LNCAP (cell line): ENCODE measurements around the gene SPACA9.

ENCODE experiments used
- CTCF ChIP-seq: fragments of 450-650 bp; IDR thresholded peaks from 2 replicates; pipeline ENCODE4 v1.5.1; 2017; ENCODE audit warnings: mild to moderate bottlenecking

The SPACA9 gene

DNA sequence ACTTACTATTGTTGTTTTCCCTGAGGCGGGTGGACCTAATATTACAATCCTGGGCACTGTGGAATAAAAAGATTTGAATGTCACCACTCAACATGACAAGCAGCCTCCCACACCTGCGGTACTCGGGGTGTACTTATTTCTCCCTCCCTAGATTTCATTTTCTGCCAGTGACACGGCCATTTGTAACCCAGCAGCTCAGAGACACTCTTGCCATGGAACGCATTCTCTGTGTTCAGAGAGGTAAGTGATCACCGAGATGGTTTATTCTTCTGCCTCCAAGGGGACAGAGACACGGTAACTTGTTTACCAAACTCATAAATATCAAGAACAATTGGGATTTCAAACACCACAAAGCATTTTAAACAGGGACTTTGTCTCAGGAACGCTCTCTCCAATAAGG is 11.8 kb upstream of the SPACA9 start:
- no peak for TF ChIP-seq CTCF

DNA sequence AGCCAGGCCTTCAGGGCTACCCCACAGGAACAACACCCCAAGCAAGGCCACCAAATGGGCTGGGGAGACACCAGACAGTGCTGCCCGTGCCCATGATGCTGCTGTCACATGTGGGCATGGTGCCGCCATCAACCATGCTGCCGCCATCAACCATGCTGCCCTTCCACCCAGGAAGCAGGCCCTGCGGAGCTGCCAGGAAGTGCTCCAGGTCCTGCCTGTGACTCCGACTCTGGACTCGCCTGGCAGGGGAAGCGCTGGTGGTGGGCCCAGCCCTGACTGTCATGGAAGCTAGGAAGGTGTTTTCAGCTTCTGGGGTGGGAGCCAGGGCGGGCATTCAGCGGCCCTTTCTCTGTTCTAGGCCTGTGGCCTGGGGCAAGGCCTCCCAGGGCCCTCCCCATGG is 9.4 kb upstream of the SPACA9 start:
- TF ChIP-seq CTCF = no peak

- no peak for TF ChIP-seq CTCF
These were observed 5.3 kb upstream of the SPACA9 start for GRCh38 chr9:132873403-132873802.

DNA sequence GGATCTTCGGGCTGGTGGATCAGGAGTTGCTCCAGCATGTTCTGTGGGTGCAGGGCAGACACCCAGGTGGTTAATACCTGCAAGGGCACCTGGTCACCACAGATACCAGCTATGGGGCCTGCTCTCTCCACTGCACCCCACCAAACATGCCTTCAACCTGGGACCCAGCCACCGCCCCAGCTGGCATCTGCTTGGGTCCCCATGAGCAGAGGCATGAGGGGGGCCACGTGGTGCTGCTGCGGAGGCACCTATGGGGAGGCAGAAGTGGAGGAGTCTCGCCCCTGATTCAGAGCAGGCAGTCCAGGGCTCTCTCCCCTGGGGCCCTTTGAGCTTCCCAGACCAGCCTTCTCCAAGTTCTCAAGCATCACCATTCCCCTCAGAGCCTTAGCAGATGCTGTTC is 3.5 kb upstream of the SPACA9 start:
- TF ChIP-seq CTCF = no peak

DNA sequence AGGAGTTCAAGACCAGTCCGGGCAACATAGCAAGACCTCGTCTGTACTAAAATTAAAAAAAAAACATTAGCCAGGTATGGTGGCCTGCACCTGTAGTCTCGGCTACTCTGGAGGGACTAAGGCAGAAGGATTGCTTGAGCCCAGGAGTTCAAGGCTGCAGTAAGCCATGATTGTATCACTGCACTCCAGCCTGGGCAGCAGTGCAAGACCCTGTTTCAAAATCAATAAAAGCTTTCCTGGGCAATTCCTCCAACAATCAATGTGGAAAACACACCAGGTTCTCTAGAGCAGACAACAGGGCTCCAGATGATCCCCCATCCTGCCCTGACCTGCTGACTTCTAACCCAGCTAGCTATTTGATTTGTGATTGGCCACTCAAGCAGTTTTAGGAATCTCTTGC is 1.8 kb upstream of the SPACA9 start:
- no peak for TF ChIP-seq CTCF

DNA sequence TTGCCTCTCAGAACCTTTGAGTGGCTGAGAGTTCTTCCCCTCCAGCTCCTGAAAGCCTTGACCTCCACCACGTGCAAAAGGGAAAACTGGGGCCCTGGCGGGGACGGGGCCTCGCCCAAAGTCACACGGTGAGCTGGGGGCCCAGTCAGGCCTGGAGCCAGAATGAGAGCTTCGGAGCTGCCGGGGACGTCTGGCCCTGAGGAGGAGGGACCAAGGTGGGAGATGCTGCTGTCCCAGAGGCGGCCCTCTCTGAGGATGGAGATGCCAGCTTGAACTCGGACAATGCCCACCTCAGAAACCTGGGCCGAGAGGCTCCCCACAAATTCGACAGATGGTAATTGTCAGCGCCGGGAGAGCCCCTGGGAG is 1.3 kb upstream of the SPACA9 start:
- TF ChIP-seq CTCF = no peak

DNA sequence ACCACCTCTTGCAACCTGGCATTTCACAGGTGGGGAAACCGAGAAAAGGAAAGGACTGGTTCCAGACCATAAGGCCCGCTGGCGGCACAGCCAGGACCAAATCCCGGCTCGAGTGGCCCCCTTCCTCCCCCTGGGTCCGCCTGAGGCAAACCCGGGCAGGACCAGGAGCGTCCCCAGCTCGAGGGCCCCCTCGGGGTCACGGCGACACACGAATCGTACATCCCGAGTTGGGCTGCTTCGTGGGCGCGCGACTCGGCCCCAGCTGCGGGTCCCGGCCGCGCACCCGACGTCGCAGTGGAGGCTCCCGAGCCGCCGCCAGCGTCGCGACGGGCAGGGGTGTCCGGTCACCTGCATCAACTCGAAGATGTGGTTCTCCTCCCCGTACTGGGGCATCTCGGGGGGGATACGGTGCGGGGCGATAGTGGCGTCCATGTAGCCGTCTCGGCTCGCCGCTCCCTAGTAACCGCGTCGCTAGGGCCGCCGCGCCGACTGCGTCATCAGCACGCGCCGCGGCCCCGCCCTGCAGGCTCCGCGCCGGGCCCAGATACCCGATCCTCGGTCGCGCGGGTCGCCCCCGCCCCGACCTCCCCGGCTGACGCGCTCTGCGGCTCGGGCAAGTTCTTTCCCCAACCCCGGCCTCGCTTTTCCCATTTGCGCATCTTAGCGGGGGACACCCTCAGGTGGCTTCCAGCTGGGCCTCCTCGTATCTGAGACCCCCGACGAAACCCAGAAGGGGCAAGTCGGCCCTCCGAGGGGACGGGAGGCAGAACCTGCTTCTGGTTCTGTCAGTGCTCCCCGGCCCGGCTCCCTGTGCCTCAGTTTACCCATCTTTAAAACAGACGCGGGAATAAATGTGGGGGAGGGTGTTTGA is 639 bp upstream of the SPACA9 start, which contains the start of gene AK8:
AK8 (minus strand) TSS at position 461 of the 871 bp plus-strand sequence; CDS start at position 432, 29 bp downstream.
- no peak for TF ChIP-seq CTCF
